ENCODE data around the gene KRTAP6-1.

- TF ChIP-seq, protein P1, sequence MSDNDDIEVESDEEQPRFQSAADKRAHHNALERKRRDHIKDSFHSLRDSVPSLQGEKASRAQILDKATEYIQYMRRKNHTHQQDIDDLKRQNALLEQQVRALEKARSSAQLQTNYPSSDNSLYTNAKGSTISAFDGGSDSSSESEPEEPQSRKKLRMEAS (IDR thresholded peaks at IDR 0.05): no peak
- TF ChIP-seq REST (IDR thresholded peaks at IDR 0.05; ENCODE audit: low read depth) (no peak), EP300 (IDR thresholded peaks at IDR 0.05; ENCODE audit: borderline replicate concordance) (no peak), RAD21 (IDR thresholded peaks at IDR 0.05; ENCODE audit: low read depth) (no peak), TAF1 (IDR thresholded peaks at IDR 0.05; ENCODE audit: low read depth) (no peak), USF1 (IDR thresholded peaks at IDR 0.05) (no peak), EGR1 (IDR thresholded peaks at IDR 0.05) (no peak), FOXM1 (IDR thresholded peaks at IDR 0.05; ENCODE audit: borderline replicate concordance, low read depth) (no peak), YY1 (IDR thresholded peaks at IDR 0.05; ENCODE audit: low read depth) (no peak), CREB1 (IDR thresholded peaks at IDR 0.05; ENCODE audit: low read depth) (no peak)
Measured at GRCh38 chr21:30629200-30629599, 15.5 kb upstream of the KRTAP6-1 start.
